IPS-11a (cell line): ENCODE measurements around the gene ZCCHC14.
"Not testable (repeated sequence)": the region's sequence is repeated elsewhere in the genome, so short reads cannot be mapped to it uniquely, and the experiment has no call there.

Experiments used
- H3K4me3 ChIP-seq: one replicate; pipeline ENCODE4 v1.5.1; 2013; ENCODE audit warnings: low read depth, low read length, control low read depth

Gene ZCCHC14

DNA sequence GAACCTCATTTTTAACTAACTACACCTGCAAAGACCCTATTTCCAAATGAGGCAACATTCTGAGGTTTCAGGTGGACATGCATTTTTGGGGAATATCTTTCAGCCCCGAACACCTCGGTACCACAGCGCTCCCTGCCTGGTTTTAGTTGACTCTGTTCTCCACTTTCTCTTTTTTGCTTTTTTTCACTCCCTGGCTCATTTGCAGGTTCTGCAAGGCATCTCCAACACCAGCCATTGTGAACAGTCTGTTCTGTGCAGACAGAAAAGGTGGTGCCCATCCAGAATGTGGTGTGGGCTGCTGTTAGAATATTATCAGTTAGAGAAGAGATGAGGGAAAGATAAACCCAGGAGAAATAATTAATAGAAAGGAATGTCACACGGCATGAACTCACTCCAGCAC, 32.5 kb upstream of the ZCCHC14 start:
- H3K4me3 ChIP-seq = no peak overlapping the region

DNA sequence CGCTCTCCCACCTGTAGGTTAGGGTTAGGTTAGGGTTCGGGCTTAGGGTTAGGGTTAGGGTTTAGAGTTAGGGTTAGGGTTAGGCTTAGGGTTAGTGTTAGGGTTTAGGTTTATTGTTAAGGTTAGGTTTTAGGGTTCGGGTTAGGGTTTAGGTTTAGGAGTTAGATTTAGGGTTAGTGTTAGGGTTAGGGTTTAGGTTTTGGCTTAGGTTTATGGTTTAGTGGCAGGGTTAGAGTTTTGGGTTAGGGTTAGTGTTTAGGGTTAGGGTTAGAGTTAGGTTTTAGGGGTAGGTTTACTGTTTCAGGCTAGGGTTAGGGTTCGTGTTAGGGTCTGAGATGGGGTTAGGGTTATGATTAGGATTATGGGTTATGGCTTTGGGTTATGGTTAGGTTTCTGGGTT, 31.6 kb upstream of the ZCCHC14 start:
- H3K4me3 ChIP-seq = no peak overlapping the region

- not testable (repeated sequence) for H3K4me3 ChIP-seq
These were observed 30.8 kb upstream of the ZCCHC14 start for GRCh38 chr16:87523605-87524004.

DNA sequence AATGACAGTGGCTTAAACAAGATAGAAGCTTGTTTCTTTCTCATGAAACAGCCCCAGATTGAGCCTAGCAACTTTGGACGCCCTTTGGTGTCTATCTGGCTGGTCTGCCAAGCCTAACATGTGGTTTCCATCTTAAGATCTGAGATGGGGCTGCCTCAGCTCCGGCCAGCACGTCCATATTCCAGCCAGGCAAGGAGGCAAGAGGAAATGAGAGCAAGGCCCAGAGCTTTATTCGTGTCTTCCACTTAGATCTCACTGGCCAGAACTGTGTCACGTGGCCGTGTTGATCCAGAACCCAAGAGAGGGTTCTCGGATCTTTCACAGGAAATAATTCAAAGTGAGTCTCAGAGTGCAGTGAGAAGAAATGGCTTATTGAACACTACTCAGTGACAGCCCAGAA, 28.9 kb upstream of the ZCCHC14 start:
- not testable (repeated sequence) for H3K4me3 ChIP-seq

- not testable (repeated sequence) for H3K4me3 ChIP-seq
These were observed 26.3 kb upstream of the ZCCHC14 start for GRCh38 chr16:87519170-87519569.

- H3K4me3 ChIP-seq = not testable (repeated sequence)
These were observed 25.7 kb upstream of the ZCCHC14 start for GRCh38 chr16:87518430-87519051.

DNA sequence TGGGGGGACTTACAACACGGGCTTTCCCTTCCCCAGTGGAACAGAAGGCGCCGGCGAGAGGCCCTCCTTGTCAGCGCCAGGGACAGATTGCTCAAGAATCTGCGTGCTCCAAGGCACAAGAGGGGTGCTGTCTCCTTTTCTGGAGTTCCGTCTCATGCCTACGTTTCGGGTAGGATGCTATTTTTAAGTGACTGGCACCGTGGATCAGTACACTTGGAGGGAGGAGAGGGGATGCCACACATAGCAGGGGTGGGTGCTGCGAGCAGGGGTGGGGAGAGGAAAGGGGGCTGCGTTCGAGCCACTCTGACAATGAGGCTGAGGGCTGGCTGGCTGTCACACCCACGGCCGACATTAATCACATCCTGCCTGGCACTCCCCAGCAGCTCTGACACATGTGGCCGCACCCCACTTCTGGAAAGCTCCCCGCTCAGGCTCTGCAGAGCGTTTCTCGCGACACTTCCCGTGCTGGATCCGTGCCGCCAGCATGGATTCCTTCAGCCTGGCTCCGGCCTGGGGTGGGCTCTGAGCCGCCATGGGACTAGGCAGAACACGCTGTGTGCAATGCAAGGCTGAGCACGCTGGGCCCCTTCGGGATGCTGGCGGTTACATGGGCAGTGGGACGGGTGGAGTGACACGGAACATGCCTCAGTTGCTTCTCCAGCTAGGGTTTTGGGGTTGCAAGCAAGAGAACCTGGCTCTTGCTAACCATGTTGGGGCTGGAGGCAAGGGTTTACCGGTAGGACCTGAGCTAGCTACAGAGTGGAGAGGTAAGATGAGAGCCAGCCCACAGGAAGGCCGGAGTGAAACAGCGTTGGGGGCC, 25.0 kb upstream of the ZCCHC14 start:
- not testable (repeated sequence) for H3K4me3 ChIP-seq

DNA sequence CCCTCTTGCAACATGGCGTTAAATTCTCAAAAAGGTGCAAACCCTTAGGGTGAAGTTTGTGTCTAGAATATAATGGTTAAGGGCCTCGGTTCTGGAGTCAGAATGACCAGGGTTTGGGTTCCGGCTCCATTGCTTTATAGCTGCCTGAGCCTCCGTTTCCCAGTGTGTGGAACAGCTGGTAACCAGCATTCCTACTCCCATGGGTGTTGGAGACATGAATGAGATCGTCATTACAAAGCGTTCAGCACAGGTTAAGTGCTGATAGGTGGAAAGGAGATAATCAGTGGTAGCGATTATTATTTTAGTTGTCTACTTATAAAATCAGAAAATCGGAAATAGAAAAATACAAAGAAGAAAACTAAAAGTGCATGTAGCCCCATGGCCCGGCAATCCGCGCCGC, 23.5 kb upstream of the ZCCHC14 start:
- H3K4me3 ChIP-seq = no peak overlapping the region

DNA sequence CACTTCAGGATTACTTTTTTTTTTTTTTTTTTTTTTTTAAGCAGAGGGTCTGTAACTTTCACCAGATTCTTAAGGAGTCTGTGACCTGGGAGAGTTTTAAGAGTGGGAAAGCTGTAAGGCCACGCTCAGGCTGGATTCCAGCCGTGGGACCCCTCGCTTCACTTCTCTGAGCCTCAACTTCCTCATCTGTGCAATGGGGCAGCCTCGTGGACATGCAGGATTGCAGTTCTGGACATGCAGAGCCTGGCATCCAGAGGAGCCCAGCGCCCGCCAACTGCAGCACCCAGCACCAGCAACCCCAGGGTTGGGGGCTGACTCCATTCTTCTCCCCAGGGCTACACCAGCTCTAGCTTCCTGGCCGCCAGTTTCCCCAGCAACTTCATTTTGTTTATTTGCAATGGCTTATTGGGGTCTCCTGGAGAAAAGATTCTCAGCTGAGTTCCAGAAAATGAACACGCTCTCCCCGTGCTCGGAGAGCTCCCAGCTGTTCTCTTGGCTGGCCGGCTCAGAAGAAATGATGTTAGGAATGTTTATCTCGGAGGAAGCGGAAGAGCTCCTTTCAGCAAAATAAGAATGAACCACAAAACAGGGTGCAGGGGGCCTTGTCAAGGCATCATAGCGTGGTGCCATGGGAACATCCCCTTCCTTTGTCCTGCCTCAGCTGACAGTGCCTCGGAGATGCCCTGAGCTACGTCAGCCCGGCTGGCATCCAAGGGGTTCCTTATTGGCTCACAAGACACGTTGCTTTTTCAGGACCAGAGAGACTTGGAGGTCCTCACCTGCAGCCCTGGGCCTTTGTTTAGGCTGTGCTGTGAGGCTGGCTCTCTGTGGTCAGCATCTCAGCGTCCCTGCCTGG, 22.9 kb upstream of the ZCCHC14 start:
- H3K4me3 ChIP-seq = no peak overlapping the region

DNA sequence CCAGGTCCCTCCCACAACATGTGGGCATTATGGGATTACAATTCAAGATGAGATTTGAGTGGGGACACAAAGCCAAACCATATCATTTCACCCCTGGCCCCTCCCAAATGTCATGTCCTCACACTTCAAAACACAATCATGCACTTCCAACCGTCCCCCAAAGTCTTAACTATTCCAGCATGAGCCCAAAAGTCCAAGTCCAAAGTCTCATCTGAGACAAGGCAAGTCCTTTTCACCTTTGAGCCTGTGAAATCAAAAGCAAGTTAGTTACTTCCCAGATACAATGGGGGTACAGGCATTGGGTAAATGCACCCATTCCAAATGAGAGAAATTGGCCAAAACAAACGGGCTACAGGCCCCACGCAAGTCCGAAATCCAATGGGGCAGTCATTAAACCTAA, 17.0 kb upstream of the ZCCHC14 start:
- H3K4me3 ChIP-seq = not testable (repeated sequence)

GRCh38 chr16:87507351-87508069, 14.7 kb upstream of the ZCCHC14 start:
- no peak overlapping the region for H3K4me3 ChIP-seq

- H3K4me3 ChIP-seq = no peak overlapping the region
These were observed 13.9 kb upstream of the ZCCHC14 start for GRCh38 chr16:87506423-87507350.

GRCh38 chr16:87505834-87506233, 13.0 kb upstream of the ZCCHC14 start:
- no peak overlapping the region for H3K4me3 ChIP-seq

- H3K4me3 ChIP-seq = not testable (repeated sequence)
These were observed 10.6 kb upstream of the ZCCHC14 start for GRCh38 chr16:87503232-87503937.

DNA sequence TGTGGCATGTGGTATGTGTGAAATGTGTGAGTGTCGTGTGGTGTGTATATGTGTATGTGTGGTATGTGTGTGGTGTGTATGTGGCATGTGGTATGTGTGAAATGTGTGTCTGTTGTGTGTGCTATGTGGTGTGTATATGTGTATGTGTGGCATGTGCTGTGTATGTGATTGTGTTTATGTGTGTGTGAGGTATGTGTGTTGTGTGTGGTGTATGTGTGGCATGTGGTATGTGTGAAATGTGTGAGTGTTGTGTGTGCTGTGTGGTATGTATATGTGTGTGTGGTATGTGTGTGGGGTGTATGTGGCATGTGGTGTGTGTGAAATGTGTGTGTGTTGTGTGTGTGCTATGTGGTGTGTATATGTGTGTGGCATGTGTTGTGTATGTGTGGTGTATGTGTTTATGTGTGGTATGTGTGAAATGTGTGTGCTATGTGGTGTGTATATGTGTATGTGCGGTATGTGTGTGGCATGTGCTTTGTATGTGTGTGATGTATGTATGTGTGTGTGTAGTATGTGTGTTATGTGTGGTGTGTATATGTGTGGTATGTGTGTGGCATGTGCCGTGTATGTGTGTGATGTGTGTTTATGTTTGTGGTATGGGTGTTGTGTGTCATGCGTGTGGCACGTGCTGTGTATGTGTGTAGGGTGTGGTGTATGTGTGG, 9.6 kb upstream of the ZCCHC14 start:
- no peak overlapping the region for H3K4me3 ChIP-seq

DNA sequence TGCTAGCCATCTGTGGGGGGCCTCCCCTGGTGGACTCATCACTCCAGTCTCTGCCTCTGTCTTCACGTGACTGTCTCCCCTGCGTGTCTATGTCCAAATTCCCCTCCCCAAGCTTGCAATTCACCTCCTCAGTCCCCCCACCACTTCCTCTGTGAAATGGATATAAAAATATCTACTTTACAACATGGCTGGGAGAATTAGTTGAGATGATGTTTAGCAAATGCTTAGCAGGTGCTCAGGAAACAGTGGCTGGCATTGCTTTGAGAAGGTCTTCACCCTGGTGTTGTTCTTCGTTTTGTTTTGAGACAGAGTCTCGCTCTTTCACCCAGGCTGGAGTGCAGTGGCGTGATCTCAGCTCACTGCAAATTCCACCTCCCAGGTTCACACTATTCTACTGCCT, 8.3 kb upstream of the ZCCHC14 start:
- no peak overlapping the region for H3K4me3 ChIP-seq

DNA sequence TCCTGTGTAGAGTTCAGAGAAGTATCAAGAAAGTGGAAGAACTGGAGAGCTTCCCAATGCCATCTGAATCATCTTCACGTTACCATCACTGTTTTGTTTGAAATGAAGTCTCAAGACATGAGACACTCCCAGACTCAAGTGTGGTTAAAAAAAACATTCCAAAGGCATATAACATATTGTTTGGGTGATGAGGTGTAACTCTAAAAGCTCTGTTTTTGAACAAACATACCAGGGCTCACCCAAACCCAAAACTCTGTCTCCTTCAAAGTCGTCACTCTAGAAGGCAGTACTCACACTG, 6.3 kb upstream of the ZCCHC14 start:
- no peak overlapping the region for H3K4me3 ChIP-seq

DNA sequence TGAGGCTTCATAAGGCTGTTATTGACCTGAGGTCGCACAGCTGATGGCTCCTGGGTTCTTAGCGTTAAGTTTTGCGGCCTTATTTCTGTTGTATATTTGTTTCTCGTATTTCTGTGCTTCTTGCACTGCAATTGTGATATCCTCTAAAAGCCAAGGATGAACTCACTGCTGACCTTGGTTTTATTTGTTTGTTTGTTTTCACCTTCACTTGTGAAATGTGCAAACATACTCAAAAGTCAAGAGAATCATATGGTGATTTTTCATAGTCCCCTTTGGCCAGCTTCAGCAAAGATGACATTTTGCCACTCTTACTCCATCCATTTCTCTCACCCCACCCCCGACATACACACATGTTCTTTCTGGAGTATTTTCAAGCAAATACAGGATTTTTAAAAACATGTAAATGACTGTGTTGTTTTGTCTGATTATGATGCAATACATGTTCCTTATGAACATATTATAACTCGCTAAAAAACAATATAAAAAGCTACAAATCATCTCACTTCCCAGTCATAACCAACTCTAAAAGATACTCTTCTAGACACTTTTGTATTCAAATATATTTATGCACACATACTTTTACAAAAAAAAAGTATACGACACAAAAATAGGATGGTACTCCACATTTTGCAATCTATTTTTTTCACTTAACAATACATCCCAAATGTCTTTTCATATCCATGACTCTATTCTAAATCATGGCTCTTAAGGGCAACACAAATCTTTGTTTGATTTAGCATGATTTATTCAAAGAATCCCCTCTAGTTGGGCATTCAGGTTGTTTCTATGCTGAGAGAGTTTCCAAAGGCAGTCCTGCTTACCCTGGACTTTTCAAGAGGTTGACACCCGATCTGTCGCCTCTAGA, 5.7 kb upstream of the ZCCHC14 start:
- no peak overlapping the region for H3K4me3 ChIP-seq
